ENCODE results near the gene RNASE7. TPM values are rescaled to one million over a fixed set of nuclear protein-coding genes. Genes with fewer than 3 reads are reported as not detected.

The RNASE7 gene
- polyA plus RNA-seq, 1 donor: 0.09 TPM

DNA sequence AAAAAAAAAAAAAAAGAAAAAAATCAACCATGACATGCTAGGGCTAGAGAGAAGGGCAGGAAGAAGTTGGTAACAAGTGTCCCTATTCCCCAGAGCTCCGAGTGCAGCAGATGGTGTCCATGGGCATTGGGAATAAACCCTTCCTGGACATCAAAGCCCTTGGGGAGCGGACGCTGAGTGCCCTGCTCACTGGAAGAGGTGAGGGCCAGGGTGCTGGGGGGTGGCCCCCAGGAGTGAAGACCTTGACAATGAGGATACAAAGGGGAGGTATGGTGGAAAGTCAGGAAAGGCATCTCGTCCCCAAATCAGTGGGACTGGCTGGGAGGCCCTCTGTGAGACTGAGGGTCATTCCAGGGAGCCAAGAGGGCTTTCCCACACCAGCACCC is 44.7 kb downstream of the RNASE7 start:
- DNase-seq (ENCODE audit: low read depth): no peak

DNA sequence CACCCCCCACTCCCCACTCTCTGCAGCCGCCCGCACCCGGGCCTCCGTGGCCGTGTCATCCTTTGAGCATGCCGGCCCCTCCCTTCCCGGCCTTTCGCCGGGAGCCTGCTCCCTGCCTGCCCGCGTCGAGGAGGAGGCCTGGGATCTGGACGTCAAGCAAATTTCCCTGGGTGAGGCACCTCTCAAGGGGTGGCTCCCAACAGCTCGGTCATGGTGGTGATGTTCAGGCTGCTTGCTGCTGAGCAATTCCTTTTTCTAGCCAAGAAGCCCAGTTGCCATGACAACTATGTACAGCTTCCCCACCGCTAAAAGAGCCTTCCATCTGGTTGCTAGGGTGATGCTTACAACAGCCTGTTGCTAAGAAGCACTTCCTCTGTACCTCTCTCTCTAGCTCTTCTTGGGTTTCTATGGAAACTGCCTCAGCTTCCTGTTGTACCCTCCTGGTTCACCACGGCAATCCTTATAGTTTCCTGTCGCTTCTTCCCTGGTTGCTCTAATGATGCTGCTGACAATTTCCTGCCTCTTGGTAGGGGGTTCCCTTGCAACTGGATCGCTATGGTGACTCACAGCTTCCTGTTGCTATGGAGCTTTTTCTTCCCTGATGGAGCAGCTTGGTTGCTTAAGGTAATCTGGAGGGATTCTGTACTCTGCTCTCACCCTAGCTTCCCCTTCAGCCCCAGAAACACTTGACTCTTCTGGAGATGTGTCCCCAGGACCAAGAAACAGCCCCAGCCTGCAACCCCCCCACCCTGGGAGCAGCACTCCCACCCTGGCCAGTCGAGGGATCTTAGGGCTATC is 45.3 kb downstream of the RNASE7 start:
- no peak for DNase-seq (ENCODE audit: low read depth)

GRCh38 chr14:21088687-21089086 is 46.5 kb downstream of the RNASE7 start:
- DNase-seq (ENCODE audit: low read depth): no peak

DNA sequence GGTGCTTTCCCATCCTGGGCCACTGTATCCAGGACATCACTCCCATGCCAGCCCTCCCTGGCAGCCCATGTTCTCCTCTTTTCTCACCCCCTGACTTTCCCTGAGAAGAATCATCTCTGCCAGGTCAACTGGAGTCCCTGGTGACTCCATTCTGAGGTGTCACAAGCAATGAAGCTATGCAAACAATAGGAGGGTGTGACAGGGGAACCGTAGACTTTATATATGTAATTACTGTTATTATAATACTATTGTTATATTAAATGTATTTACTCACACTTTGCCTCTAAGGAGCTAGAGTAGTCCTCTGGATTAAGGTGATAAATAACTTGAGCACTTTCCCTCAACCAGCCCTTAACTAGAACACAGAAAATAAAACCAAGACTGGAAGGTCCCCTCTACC is 47.1 kb downstream of the RNASE7 start:
- no peak for DNase-seq (ENCODE audit: low read depth)

DNA sequence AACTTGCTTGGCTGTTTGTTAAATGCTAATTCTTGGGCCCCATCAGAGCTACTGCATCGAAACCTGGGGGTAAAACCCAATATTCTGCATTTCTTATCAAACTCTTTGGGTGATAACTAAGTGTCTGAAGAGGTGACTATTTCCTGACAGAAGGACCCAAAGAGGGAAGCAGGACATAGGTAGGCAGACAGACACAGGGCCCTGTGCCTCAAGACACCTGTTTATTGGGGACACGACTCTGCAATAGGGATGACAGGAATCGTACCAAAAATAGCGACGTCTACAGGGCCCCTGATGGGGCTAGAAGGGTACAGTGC is 47.7 kb downstream of the RNASE7 start:
- no peak for DNase-seq (ENCODE audit: low read depth)

DNA sequence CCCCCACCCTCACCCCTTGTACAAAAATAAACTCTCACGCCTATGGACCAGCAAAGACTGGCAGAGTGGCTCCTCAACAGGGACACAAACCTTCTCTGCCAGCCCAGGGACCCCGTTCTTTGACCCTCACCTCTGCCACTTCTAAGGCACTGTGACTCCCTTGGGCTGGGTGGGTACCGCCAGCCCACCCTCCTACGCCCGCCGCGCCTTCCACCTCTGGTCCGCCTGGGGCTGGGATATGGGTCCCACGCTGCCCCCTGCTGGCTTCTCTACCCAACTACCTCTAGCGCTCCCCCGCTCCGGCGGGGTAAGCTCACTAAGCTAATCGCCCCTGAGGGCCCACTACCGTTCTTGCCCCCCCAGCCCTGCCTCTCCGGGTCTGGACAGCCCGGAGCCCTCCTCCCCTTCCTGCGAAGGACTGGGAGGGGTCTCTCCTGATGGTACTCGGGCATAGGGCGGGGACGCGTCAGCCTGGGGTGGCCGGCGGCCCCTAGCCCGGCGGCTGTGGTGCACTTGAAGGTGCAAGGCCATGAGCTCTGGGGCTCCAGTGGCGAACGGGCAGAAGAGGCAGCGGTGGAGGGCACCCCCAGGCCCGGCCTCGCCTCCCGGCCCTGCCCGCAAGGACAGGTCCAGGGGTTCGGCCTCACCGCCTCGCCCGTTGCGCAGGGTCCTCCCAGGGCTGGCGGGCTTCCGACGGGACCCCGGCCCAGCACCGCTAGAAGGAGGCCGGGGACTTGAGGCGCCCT is 48.2 kb downstream of the RNASE7 start:
- DNase-seq (ENCODE audit: low read depth): no peak

- DNase-seq (ENCODE audit: low read depth): no peak
Measured at GRCh38 chr14:21090940-21091663, 48.9 kb downstream of the RNASE7 start.

GRCh38 chr14:21091821-21092272 is 49.7 kb downstream of the RNASE7 start:
- no peak for DNase-seq (ENCODE audit: low read depth)

GRCh38 chr14:21092273-21093011 is 50.3 kb downstream of the RNASE7 start:
- DNase-seq (ENCODE audit: low read depth): no peak

DNA sequence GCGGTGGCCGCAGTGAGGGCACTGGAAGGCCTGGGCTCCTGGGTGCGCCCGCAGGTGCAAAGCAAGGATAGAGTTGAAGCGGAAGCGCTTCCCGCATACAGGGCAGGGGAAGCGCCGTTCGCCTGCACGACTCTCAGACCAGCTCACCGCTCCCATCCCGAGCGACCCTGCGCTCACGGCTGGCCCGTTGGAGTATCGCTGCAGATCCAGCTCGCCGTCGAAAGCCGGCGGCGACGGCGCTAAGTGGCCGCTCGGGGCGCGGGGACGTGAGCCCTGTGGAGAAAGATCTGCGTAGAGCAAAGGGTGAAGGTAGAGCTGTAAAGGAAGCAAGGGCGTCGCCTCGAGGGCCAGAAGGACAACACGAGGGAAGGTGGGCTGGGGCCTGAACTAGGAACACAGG is 50.9 kb downstream of the RNASE7 start:
- DNase-seq (ENCODE audit: low read depth): no peak

Other genes starting within 250 kb of the RNASE7 start
- 162 TPM for gene RNASE1, start 239.5 kb upstream of the RNASE7 start, polyA plus RNA-seq (ENCODE audit: insufficient read length)
- gene RNASE3, start 151.0 kb upstream of the RNASE7 start, polyA plus RNA-seq (ENCODE audit: insufficient read length): 0.28 TPM
- gene RNASE2, start 86.9 kb upstream of the RNASE7 start, polyA plus RNA-seq (ENCODE audit: insufficient read length): 0.66 TPM
- gene METTL17, start 52.4 kb upstream of the RNASE7 start, polyA plus RNA-seq (ENCODE audit: insufficient read length): 47.6 TPM
- gene SLC39A2, start 43.1 kb upstream of the RNASE7 start, polyA plus RNA-seq (ENCODE audit: insufficient read length): not detected
- 183 TPM for gene NDRG2, start 17.3 kb upstream of the RNASE7 start, polyA plus RNA-seq (ENCODE audit: insufficient read length)
- 0.49 TPM for gene TPPP2, start 12.1 kb upstream of the RNASE7 start, polyA plus RNA-seq (ENCODE audit: insufficient read length)
- gene RNASE13, start 7.6 kb upstream of the RNASE7 start, polyA plus RNA-seq (ENCODE audit: insufficient read length): 0.15 TPM
- gene RNASE8, start 15.5 kb downstream of the RNASE7 start, polyA plus RNA-seq (ENCODE audit: insufficient read length): not detected
- gene ARHGEF40, start 27.9 kb downstream of the RNASE7 start, polyA plus RNA-seq (ENCODE audit: insufficient read length): 64.8 TPM
- gene ZNF219, start 56.3 kb downstream of the RNASE7 start, polyA plus RNA-seq (ENCODE audit: insufficient read length): 17.6 TPM
- 0.62 TPM for gene TMEM253, start 58.7 kb downstream of the RNASE7 start, polyA plus RNA-seq (ENCODE audit: insufficient read length)
- gene OR5AU1, start 113.7 kb downstream of the RNASE7 start, polyA plus RNA-seq (ENCODE audit: insufficient read length): not detected
- gene HNRNPC, start 227.1 kb downstream of the RNASE7 start, polyA plus RNA-seq (ENCODE audit: insufficient read length): 401 TPM
- 0.82 TPM for gene RPGRIP1, start 237.7 kb downstream of the RNASE7 start, polyA plus RNA-seq (ENCODE audit: insufficient read length)